ENCODE data around the gene DNAJC1.
A peak's percentile ranks its signal among the peaks of the same experiment; 100 is the strongest.
"Not testable (repeated sequence)": the region's sequence is repeated elsewhere in the genome, so short reads cannot be mapped to it uniquely, and the experiment has no call there.

DNAJC1 gene

DNA sequence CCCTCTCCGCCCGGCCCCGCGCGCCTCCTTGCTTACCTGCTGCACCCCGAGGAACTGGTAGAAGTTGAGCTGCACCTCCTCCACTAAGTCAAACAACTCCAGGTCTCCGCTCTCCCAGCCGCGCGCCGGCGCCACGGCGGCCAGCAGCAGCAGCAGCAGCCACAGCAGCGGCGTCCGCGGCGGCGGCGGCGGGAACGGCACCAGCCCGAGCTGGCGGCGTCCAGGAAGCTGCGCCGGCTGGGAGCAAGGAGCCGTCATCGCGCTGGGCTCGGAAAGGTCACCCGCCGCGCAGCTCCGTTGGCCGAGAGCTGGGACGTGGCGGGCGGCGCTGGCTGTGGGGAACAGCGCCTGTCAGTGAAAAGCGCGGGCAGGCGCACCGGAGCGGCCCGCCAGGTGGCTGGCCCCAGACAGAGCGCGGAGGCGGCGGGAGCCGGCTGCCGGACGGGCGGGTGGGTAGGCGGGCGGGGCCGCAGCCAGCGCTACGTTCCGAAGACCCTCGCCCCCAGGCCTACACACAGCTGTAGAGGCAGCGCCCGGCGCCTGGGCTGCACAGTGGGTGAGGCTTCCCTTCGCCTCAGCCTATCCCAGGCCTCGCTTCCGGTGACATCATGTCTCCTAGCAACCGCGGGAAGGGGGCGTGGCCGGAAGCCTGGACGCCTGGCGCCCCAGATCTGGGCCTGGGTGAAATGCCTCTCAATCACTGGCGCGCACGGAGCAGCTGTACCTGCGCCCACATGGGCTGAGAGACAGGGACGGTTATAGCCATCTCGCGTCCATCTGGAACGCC lies at the start of gene DNAJC1:
DNAJC1 (minus strand) TSS at position 554 of the 787 bp plus-strand sequence; CDS start at position 258, 296 bp downstream.
- DNase-seq (ENCODE audit: low read depth), result peak; percentile 64

- DNase-seq (ENCODE audit: low read depth), result no peak
Observed at GRCh38 chr10:22053048-22053447, 49.5 kb upstream of the DNAJC1 start.

DNA sequence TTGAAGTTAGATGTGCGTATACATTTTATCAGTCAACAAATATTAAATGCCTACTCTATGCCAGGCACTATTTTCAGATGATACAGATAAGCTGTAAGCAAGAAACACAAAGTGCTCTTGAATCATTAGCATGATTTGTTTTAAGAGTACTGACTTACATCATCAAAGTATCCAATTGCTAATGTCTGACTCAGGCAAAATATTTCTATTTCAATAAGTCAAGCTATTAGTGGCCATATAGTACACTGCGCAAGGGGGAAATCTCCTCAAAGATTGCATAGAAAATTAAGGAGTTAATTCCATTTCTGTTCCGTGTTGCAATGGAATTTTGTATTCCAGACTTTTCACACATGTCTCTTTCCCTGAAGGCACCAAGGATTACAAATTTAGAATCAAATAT lies 46.1 kb upstream of the DNAJC1 start:
- no peak for DNase-seq (ENCODE audit: low read depth)

DNA sequence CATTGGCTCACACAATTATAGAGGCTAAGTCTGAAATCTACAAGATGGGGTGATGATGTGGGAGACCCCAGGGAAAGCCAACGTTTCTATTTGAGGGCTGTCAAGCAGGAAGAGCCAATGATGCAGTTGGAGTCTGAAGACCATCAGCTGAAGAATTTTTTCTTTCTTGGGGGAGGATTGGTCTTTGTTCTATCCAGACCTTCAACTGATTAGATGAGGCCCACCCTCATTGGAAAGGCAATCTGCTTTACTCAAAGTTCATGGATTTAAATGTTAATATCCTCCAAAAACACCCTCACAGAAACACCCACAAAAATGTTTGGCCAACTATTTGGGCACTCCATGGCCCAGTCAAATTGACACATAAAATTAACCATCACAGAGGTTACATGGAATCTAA lies 44.3 kb upstream of the DNAJC1 start:
- DNase-seq (ENCODE audit: low read depth), result no peak

- no peak for DNase-seq (ENCODE audit: low read depth)
Observed at GRCh38 chr10:22043327-22043633, 39.8 kb upstream of the DNAJC1 start.

DNA sequence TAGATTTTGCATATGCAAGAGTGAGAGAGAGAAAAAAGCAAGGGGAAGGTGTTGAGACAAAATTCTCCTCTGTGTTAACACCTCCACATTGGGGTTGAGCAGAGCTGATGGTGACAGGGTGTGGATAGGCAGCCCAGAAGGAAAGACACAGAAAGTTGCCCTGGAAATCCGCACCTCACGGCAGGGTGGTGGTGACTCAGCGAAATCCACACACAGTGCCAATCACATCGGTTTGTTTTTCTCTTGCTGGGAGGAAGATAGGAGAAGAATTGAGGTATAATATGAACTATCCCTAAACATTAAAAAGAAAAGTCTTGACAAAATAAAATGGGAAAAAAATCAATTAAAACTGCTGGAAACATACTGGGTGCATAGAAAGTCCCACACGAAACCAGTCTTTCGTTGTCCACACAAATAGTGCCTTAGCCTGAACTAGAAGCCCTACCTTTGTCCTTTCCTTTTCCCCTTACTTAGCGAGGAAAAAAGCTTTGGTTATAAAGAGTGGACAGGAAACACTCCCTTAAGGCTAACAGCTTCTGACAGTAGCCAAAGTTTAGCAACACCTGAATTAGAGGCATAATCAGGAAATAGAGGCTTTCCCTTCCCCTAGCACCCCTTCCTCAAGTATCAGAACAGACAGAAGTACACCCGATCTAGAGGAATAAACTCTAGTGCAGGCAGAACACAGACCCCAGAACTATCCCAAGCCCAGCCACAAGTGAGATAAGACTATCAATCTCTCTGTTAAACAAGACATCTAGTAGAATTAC lies 39.2 kb upstream of the DNAJC1 start:
- no peak for DNase-seq (ENCODE audit: low read depth)

- no peak for DNase-seq (ENCODE audit: low read depth)
Observed at GRCh38 chr10:22034333-22034732, 30.8 kb upstream of the DNAJC1 start.

DNA sequence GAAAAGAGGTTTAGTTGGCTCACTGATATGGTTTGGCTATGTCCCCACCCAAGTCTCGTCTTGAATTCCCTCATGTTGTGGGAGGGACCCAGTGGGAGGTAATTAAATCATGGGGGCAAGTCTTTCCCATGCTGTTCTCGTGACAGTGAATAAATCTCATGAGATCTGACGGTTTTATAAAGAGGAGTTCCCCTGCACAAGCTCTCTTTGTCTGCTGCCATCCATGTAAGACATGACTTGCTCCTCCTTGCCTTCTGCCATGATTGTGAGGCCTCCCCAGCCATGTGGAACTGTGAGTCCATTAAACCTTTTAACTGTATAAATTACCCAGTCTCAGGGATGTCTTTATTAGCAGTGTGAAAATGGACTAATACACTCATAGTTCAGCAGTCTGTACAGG lies 28.7 kb upstream of the DNAJC1 start:
- not testable (repeated sequence) for DNase-seq (ENCODE audit: low read depth)

DNA sequence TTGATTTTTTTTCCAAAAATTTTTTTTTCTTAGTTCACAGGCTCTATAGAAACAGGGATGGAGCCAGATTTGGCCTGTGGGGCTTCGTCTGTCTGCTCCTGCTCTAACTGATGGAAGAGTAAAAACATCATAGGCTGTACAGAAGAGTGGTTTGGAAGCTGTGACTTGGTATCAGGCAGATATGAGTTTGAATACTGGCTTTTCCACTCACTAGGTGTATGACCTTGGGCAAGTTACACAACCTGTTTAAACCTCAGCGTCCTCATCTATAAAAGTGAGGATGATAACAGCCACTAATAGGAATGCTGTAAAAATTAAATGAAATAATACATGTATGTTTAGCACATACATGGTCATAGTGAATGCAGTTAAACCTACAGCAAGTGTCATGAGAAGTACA lies 26.9 kb upstream of the DNAJC1 start:
- no peak for DNase-seq (ENCODE audit: low read depth)

GRCh38 chr10:22029445-22030236 lies 26.1 kb upstream of the DNAJC1 start:
- no peak for DNase-seq (ENCODE audit: low read depth)

DNA sequence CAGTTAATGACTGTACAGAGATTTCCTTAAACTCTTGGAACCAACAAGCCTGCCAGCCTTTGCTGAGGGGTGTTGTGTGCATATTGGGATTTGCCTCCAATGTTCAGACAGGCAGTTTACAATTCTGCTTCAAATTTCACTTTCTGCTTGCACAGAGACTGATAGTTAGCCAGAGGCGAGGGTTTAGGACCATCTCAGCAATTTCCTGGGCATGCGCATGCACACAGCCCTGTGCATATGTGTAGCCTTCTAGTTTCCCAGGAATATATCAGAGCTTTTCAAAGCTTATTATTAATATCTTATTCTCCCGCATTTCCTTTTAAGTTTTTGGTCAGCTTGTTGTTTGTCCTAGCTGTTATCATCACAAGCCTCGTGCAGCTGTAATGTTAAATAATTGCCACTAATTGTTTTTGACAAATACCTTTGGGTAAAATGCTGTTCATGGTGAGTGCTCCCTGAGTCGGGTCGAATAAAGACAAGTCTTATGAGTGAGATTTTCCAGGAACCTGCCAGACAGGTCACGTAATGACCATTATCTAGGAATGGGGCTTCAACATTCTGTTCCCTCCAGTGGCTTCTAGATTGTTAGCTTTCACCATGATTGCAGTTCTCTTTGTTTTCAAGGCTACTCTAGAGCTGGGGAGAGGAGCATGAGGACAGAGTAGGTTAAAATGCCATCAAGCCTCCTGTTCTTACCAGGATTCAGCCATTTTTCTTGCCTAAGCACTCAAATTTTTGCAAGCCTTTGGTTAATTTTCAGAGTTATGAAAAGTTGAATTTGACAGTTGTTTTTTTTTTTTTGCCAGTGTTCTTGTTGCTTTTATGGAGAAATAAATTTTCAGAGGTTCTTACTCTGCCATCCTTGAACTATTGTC lies 24.1 kb upstream of the DNAJC1 start:
- DNase-seq (ENCODE audit: low read depth), result no peak

DNA sequence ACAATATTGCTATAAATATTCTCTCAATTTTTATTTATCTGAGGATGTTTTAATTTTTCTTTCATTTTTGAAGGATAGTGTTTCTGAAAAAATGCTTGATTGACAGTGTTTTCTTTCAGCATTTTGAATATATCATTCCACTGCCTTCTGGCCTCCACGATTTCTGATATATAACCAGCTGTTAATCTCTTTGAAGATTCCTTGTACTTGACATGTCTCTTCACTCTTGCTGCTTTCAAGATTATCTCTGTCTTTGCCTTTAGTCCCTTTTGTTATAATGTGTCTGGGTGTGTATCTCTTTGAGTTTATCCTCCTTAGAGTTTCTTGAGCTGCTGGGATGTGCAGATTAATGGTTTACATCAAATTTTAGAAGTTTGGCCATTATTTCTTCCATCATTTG lies 22.8 kb upstream of the DNAJC1 start:
- no peak for DNase-seq (ENCODE audit: low read depth)

DNA sequence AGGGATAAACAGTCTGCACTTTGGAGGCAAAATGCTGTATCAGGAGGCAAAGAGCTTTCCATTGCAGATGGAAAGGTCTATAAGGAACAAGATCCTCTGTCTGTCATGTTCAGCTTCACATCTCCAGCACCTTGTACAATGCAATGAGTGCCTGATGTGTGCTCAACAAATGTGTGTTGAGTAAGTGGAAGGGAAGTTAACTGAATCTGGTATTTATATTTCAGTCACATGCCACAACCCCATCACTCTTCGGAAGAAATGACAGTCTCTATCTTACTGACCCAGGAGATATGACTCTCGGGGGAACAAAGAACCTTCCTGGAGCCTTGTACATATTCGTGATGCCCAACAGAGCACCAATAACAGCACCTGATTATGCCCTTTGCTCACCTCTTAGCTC lies 20.0 kb upstream of the DNAJC1 start:
- DNase-seq (ENCODE audit: low read depth), result no peak

GRCh38 chr10:22022257-22023032 lies 18.9 kb upstream of the DNAJC1 start:
- no peak for DNase-seq (ENCODE audit: low read depth)

GRCh38 chr10:22021144-22021543 lies 17.6 kb upstream of the DNAJC1 start:
- not testable (repeated sequence) for DNase-seq (ENCODE audit: low read depth)

- DNase-seq (ENCODE audit: low read depth), result no peak
Observed at GRCh38 chr10:22017283-22018020, 13.9 kb upstream of the DNAJC1 start.

DNA sequence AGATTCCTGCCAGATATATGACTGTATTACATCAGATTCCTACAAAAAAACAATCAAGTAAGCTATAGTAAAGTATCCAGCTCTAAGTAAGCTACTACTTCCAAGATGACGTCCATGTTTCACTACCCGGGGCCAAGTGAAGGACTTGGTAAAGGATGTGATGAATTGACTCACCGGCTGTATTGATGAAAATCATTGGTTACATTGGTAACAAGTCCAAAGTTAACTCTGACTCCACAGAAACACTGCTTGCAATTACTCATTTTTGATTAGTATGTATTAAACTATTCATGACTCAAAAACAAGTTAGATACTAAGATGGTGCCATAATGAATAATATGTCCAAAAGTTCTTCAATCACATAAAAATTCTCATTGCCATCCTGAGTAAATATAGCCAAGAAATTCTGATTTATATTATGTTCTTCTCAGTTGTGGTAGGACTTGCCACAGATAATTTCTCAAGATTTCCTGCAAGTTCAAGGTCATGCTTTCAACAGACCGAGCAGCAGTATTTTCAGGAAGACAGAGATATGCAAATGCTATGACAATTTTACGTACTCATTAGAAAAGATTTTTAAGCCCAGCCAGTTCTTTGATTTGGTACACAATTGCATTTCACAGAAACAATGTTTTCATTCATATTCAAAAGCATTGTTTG lies 12.6 kb upstream of the DNAJC1 start:
- no peak for DNase-seq (ENCODE audit: low read depth)

GRCh38 chr10:22010973-22011408 lies 7.5 kb upstream of the DNAJC1 start:
- DNase-seq (ENCODE audit: low read depth), result no peak

DNA sequence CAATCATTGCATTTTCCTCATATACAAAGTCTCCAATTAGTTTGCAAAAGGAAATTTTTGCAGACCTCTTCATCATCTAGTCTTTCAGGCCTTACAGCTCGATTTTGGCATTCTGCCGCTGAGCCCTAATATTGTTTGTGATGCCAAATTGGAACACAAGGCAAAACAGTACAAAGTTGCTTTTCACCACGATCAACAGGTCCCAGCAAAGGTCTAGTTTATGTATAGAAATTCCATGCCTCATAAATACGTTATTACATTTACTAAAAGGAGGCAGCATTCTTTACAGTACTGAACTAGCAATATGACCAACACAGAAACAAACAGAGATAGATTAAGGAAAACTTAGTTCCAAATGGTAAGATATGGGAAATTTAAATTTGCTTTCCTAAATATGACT lies 7.0 kb upstream of the DNAJC1 start:
- DNase-seq (ENCODE audit: low read depth), result no peak

Data from HS-27A (cell line).